GM19023 (cell line): ENCODE results near the gene ARID3A.
A peak's percentile ranks its signal among the peaks of the same experiment; 100 is the strongest.
"Not testable (repeated sequence)": the region's sequence is repeated elsewhere in the genome, so short reads cannot be mapped to it uniquely, and the experiment has no call there.

Experiments
- ATAC-seq: cut with Tn5 transposase; IDR thresholded peaks from one replicate; pipeline ENCODE4 v1.9.1; 2021; ENCODE audit warnings: mild to moderate bottlenecking, moderate library complexity; ENCODE audit not compliant: unreplicated experiment

ARID3A gene

GRCh38 chr19:1012334-1012733, 86.5 kb downstream of the ARID3A start:
- ATAC-seq, result no peak

- ATAC-seq, result no peak
Measured at GRCh38 chr19:1013218-1013617, 87.4 kb downstream of the ARID3A start.

- ATAC-seq, result no peak
Measured at GRCh38 chr19:1014161-1015060, 88.6 kb downstream of the ARID3A start.

GRCh38 chr19:1015061-1015781, 89.4 kb downstream of the ARID3A start:
- ATAC-seq, result no peak

GRCh38 chr19:1015782-1016646, 90.2 kb downstream of the ARID3A start:
- ATAC-seq, result no peak

- ATAC-seq, result no peak
Measured at GRCh38 chr19:1016647-1017114, 90.8 kb downstream of the ARID3A start.

- ATAC-seq, result no peak
Measured at GRCh38 chr19:1017115-1017905, 91.5 kb downstream of the ARID3A start.

- ATAC-seq, result no peak
Measured at GRCh38 chr19:1017906-1018305, 92.1 kb downstream of the ARID3A start.

GRCh38 chr19:1018393-1018792, 92.6 kb downstream of the ARID3A start:
- no peak for ATAC-seq

- ATAC-seq, result no peak
Measured at GRCh38 chr19:1018932-1019615, 93.2 kb downstream of the ARID3A start.

GRCh38 chr19:1019616-1019961, 93.8 kb downstream of the ARID3A start:
- no peak for ATAC-seq

GRCh38 chr19:1019980-1020867, 94.4 kb downstream of the ARID3A start:
- ATAC-seq, result no peak

- peak; percentile 72 for ATAC-seq
Measured at GRCh38 chr19:1020868-1021425, 95.1 kb downstream of the ARID3A start, which contains the start of gene TMEM259. TMEM259 (minus strand) TSS chr19:1021123; CDS start chr19:1020996, 127 bp downstream.

- not testable (repeated sequence) for ATAC-seq
Measured at GRCh38 chr19:1023883-1024188, 98.0 kb downstream of the ARID3A start.

GRCh38 chr19:1025080-1025479, 99.2 kb downstream of the ARID3A start:
- not testable (repeated sequence) for ATAC-seq
